ENCODE measurements around the gene UGT1A8. TPM values are rescaled to one million over a fixed set of nuclear protein-coding genes. Genes with fewer than 3 reads are reported as not detected.

UGT1A8 gene
- total and polyA plus RNA-seq, 9 of the 15 experiments (the other 6 are each of a cell fraction or from before 2014, with no cell fraction given): 0.04 TPM; not detected in 8

- FAIRE-seq (no peak), DNase-seq (ENCODE audit: extremely low read depth in 1 of 4, low spot score in 3 of 4) (no peak), ATAC-seq (no peak)
- H3K9me3 ChIP-seq (replicated peaks; ENCODE audit: control insufficient read depth, insufficient read depth, low read depth, low read length): no peaks in the 10 kb centered on the region
- WGBS (ENCODE audit: insufficient coverage, low coverage, missing lambda C conversion rate): 2% methylated on average over 7 of the region's 7 CpGs
- no peak overlapping the region for H3K9ac ChIP-seq (ENCODE audit: insufficient read depth in 1 of 2, low read depth in 2 of 2, low read length in 2 of 2)
- in situ Hi-C loops (cut with MboI): no loop called here
- H3K79me2 ChIP-seq (ENCODE audit: control insufficient read depth, insufficient read depth, low read length): no peaks in the 10 kb centered on the region
- ChIA-PET CTCF (ENCODE audit: low intra/inter-chr PET ratio) (no interaction called here), POLR2A (interaction anchor here (0.6 kb wide), 1 partner anchor 203 kb away, joined by 4 read pairs; no protein-coding TSS in a partner anchor)
- H3K27ac ChIP-seq (ENCODE audit: extremely low read depth, low read depth, low read length): no peak overlapping the region
- TF ChIP-seq ZBTB33 (CRISPR knock-in tag; IDR thresholded peaks at IDR 0.05) (no peak), CGGBP1 (CRISPR knock-in tag; IDR thresholded peaks at IDR 0.05) (no peak)
- intact Hi-C loops (cut with micrococcal nuclease): no loop called here
- no TSS peak for BruUV-seq (replicated peaks)
- H3K27me3 ChIP-seq (ENCODE audit: control insufficient read depth in 2 of 2, insufficient read depth in 2 of 2, low read length in 2 of 2): peaks cover 0 to 7% of the 10 kb centered on the region in 2 experiments; a peak in 2 of 5 replicates
- H3K4me3 ChIP-seq: no peak overlapping the region
- no peak overlapping the region for H2AFZ ChIP-seq (ENCODE audit: low read depth, low read length)
- H4K20me1 ChIP-seq (replicated peaks; ENCODE audit: control insufficient read depth, insufficient read depth, low read length): no peaks in the 10 kb centered on the region
- H3K4me1 ChIP-seq (replicated peaks in 1 of 2; ENCODE audit: control insufficient read depth in 2 of 2, insufficient read depth in 2 of 2, low read length in 2 of 2): no peaks in the 10 kb centered on the region; a peak in 1 of 5 replicates
- H3K36me3 ChIP-seq (ENCODE audit: control insufficient read depth, insufficient read depth, low read length): no peaks in the 10 kb centered on the region
- H3K4me2 ChIP-seq (ENCODE audit: insufficient read depth, low read length): no peak overlapping the region
- no peaks in the 10 kb centered on the region for H3K9me1 ChIP-seq (ENCODE audit: control insufficient read depth, insufficient read depth, low read length)
Measured at GRCh38 chr2:233799087-233799665, 181.7 kb downstream of the UGT1A8 start.

GRCh38 chr2:233799716-233800115 is 182.3 kb downstream of the UGT1A8 start:
- H3K27ac ChIP-seq (ENCODE audit: extremely low read depth, low read depth, low read length): no peak overlapping the region
- peaks cover 0 to 6% of the 10 kb centered on the region in 2 experiments; a peak in 2 of 5 replicates for H3K27me3 ChIP-seq (ENCODE audit: control insufficient read depth in 2 of 2, insufficient read depth in 2 of 2, low read length in 2 of 2)
- H3K9me3 ChIP-seq (replicated peaks; ENCODE audit: control insufficient read depth, insufficient read depth, low read depth, low read length): no peaks in the 10 kb centered on the region
- 0% methylated on average over 5 of the region's 5 CpGs for WGBS (ENCODE audit: insufficient coverage, low coverage, missing lambda C conversion rate)
- H4K20me1 ChIP-seq (replicated peaks; ENCODE audit: control insufficient read depth, insufficient read depth, low read length): no peaks in the 10 kb centered on the region
- no peak overlapping the region for H2AFZ ChIP-seq (ENCODE audit: low read depth, low read length)
- no TSS peak for BruUV-seq (replicated peaks)
- ChIA-PET CTCF (ENCODE audit: low intra/inter-chr PET ratio) (no interaction called here), POLR2A (no interaction called here)
- H3K4me1 ChIP-seq (replicated peaks in 1 of 2; ENCODE audit: control insufficient read depth in 2 of 2, insufficient read depth in 2 of 2, low read length in 2 of 2): no peaks in the 10 kb centered on the region; a peak in 1 of 5 replicates
- DNase-seq (ENCODE audit: extremely low read depth in 1 of 4, low spot score in 3 of 4) (no peak), FAIRE-seq (no peak), ATAC-seq (no peak)
- H3K36me3 ChIP-seq (ENCODE audit: control insufficient read depth, insufficient read depth, low read length): no peaks in the 10 kb centered on the region
- no peaks in the 10 kb centered on the region for H3K79me2 ChIP-seq (ENCODE audit: control insufficient read depth, insufficient read depth, low read length)
- in situ Hi-C loops (cut with MboI): no loop called here
- intact Hi-C loops (cut with micrococcal nuclease): no loop called here
- no peak overlapping the region for H3K4me3 ChIP-seq
- no peak overlapping the region for H3K4me2 ChIP-seq (ENCODE audit: insufficient read depth, low read length)
- H3K9ac ChIP-seq (ENCODE audit: insufficient read depth in 1 of 2, low read depth in 2 of 2, low read length in 2 of 2): no peak overlapping the region
- no peaks in the 10 kb centered on the region for H3K9me1 ChIP-seq (ENCODE audit: control insufficient read depth, insufficient read depth, low read length)
- TF ChIP-seq NFATC3 (IDR thresholded peaks at IDR 0.05) (no peak), TRIM25 (IDR thresholded peaks at IDR 0.05; ENCODE audit: borderline replicate concordance) (no peak), RBFOX2 (IDR thresholded peaks at IDR 0.05; ENCODE audit: low read depth, low read length) (no peak), RNF2 (IDR thresholded peaks at IDR 0.05) (no peak), ZNF3 (CRISPR knock-in tag; IDR thresholded peaks at IDR 0.05) (no peak), MEF2D (tag; conservative IDR thresholded peaks at IDR 0.05; ENCODE audit: low read depth) (no peak), KAT2B (IDR thresholded peaks at IDR 0.05; ENCODE audit: low read depth, low read length) (no peak), ZNF121 (CRISPR knock-in tag; conservative IDR thresholded peaks at IDR 0.05) (no peak), BMI1 (IDR thresholded peaks at IDR 0.05; ENCODE audit: low read length) (no peak), PHF20 (IDR thresholded peaks at IDR 0.05; ENCODE audit: partially characterized antibody) (no peak), KLF6 (CRISPR knock-in tag; IDR thresholded peaks at IDR 0.05; ENCODE audit: borderline replicate concordance) (no peak), ZNF311 (CRISPR knock-in tag; IDR thresholded peaks at IDR 0.05) (no peak)
